ENCODE results near the gene KRT36.

- TF ChIP-seq POLR2A (IDR thresholded peaks at IDR 0.05) (no peak), CTCF (IDR thresholded peaks at IDR 0.05) (no peak)
Measured at GRCh38 chr17:41491476-41491875, 1.8 kb upstream of the KRT36 start.
